Stimulated activated CD4-positive, alpha-beta T cell treated with anti-CD3 and anti-CD28 coated beads, Interleukin-2, amount 100 ng/mL, for 4 hours (primary cell): ENCODE data around the gene KCNA2.

Source experiments
- DNase-seq: peaks from one replicate; pipeline ENCODE4 v3.0.0-alpha.2; 2020; ENCODE audit warnings: low read depth

The KCNA2 gene

DNA sequence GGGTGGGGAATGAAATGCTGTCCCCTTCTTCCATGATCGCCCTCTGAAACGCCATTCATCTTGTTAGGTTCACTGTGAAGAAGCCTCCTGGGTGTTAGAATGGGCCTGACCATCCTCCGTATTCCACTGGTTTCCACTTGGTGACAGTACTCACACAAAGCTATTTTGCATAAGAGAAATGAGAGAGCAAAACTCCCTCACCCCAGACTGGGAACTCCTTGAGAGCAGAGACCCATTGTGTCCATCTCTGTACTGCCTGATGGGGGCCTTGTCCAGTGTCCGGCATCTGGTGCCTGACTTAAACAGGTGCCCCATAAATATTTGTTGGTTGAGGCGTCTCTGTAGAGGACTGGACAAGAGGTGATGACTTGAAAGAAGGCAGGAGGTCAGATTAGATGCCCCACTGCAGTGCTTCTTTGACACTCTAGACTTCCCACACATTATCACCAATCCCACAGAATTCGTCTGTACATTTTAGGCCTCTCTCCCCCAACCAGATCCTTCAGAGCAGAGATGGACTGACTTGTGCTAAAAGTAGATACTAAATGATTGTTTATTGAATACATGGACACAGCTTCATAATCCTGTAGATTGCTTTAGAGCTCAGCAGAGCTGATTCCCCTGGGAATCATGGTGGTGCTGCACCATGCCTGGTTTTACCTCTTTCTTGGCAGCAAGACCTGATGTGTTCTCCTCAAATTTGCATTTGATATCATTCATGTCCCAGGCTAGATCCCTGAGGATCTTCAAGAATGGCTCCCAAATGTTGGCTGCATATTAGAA lies 22.4 kb upstream of the KCNA2 start:
- no peak for DNase-seq

- no peak for DNase-seq
These were observed 21.6 kb upstream of the KCNA2 start for GRCh38 chr1:110627764-110628163.

GRCh38 chr1:110626889-110627288 lies 20.7 kb upstream of the KCNA2 start:
- no peak for DNase-seq

- no peak for DNase-seq
These were observed 14.5 kb upstream of the KCNA2 start for GRCh38 chr1:110620686-110621085.

- no peak for DNase-seq
These were observed 14.1 kb upstream of the KCNA2 start for GRCh38 chr1:110620250-110620615.

DNA sequence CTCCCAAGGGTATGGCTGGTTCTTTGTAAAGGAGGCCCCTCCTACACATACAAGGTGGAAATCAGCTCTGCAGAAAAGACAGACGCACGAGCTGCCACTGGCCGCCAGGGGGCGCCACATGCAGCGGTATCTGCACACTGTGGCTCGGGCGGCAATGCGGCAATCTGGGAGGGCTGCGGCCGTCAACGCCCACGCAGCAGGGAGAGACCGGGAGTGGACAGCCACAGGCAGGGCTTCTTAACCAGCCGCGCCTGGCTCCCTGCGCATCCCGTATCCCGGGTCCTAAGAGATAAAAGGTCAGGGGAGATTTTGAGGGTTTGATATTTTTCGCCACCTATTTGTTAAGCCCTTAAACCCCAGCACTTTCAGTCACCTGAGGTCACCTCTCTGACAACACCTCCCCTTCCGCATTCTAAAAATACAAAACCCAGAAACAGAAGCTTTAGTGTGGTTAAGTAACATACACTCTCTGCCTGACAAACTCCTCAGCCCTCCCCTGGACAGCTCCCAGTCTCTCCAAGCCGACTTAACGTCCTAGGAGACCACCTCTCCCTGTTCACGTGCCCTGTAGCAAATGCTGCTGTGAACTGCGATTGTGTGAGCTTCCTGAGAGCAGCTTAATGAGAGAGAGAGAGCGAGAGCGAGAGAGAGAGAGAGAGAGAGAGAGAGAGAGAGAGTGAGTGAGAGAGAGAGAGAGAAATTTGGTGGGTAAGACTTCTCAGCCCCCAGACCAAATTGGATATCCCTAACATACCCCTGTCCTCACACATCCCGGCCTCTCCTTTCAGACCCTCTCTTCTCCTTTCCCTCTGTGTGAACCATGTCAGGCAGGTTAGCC lies 13.5 kb upstream of the KCNA2 start:
- peak; percentile 82 for DNase-seq

DNA sequence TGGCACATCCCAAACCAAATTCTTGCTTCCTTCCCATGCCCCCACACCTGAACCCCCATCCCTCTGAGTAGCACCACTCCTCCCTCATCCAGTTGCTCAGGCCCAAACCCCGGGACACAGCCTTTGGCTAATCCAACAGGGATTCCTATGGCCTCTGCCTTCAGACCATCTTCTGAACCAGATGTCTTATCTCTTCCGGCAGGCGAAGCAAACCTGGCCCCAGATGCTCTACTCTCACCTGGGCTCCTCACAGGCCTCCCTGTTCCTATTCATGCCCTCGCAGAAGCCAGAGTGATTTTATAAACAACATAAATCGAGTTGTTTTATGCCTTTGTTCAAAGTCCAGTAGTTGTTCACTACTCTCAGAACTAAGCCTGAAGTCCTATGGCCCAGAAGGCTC lies 12.5 kb upstream of the KCNA2 start:
- no peak for DNase-seq

GRCh38 chr1:110617589-110617988 lies 11.4 kb upstream of the KCNA2 start:
- DNase-seq = no peak

DNA sequence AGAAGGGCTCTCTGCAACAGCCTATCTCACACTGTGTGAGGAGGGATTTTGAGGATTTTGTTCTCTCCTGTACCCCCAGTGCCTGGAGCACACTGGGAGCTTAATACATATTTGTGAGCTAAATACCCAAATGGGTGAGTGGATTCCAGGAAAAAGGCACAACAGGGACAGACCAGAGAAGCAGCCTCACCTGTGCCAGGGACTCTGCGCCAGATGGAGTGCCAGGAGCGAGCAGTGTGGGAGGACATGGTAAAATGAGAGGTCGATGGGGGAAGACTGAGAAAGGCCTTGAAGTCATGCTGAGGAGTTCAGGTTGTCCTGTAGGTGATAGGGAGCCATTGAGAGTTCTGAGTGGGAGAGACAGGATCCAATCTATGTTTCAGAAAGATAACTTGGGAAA lies 11.0 kb upstream of the KCNA2 start:
- DNase-seq = no peak

DNA sequence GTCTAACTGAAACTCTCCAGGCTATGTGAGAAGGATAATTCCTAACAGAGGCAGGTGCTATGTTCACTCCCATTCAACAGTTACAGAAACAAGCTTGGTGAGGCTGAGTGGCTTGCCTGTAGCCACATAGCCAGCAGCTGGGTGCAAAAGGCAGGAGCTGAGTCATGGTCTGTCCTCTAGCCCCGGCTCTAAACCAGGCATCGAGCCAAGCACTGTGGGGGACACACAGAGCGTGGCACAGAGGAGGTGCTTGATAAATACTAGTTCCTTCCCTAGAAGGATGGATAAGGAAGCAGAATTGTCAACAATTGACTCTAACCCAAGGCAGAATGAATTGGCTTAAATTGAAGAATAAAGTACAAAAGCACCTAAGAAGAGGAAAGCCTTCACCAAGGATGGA lies 10.4 kb upstream of the KCNA2 start:
- DNase-seq = no peak

DNA sequence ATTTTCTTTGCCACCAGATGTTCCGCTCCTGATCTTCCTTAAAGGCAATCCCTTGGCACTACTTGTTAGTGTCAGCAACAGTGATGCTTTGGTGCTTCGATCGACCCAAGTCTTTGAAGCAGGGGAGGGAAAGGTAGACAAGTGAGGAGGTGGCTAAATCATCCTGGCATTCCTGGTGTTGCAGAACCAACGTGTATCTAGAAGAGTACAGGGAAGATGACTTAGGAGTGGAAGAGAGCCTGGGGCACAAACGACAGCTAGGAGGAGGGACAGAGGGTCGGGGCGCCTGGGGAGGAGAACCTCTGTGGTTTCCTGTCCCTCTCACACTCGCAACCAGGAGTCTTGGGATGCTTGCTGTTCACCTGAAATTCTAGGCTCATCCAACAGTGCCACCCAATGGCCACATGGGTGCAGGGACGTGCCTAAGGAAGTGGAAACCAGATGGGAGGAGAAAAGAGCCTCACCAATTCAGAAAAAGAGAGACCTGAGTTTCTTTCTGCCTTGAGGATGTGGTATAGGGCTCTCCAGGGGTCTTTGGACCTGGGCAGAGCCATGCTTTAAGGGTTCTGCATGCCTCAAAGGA lies 9.5 kb upstream of the KCNA2 start:
- DNase-seq = peak; percentile 36

DNA sequence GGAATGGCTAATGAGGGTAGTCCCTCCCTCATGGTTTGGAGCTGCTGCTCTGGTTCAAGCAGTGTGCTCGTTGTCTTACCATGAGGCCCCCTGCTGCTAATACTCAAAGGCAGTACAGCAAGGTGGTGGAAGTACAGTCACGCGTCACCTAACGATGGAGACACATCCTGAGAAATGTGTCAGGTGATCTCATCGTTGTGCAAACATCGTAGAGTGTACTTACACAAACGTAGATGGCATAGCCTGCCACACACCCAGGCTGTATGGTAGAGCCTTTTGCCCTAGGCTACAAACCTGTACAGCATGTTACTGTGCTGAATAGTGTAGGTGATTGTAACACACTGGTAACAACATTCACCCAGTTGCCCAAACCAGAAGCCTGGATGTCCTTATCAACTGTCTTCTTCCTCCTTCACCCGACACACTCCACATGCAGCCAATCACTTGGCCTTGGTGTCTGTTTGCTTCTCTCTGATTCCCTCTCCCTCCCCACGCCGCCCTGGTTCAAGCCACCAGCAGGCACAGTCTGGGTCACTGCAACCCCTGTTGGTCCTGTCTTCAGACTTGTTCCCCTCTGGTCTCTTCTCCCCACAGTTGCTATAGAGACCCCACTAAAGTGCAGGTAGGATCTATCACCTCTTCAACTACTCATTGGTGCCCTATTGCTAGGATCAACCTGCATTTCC lies 6.0 kb upstream of the KCNA2 start:
- no peak for DNase-seq

GRCh38 chr1:110610696-110611286 lies 4.6 kb upstream of the KCNA2 start:
- no peak for DNase-seq

- no peak for DNase-seq
These were observed 3.9 kb upstream of the KCNA2 start for GRCh38 chr1:110610084-110610483.

DNA sequence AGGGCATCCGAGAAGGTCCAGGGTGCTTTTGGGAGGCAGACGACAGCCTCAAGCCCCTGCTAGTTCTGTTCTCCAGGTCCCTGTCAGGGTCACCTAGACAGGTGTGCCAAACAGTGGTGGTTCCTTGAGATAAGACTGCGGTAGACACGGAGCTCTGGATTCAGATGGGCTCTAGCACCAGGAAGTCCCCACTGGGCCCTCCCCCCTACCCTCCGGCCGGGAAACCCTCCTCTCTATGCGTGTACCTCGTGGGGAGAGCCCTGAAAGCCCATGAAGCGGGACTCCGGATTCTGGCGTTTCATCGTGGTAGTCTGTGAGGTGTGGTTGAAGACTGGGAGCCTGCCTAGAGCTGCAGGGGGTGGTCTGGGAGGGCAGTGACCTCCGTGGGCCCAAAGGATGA lies 2.1 kb upstream of the KCNA2 start:
- no peak for DNase-seq

- DNase-seq = no peak
These were observed 1.5 kb upstream of the KCNA2 start for GRCh38 chr1:110607536-110608230.

- DNase-seq = no peak
These were observed 738 bp upstream of the KCNA2 start for GRCh38 chr1:110606657-110607535.

DNA sequence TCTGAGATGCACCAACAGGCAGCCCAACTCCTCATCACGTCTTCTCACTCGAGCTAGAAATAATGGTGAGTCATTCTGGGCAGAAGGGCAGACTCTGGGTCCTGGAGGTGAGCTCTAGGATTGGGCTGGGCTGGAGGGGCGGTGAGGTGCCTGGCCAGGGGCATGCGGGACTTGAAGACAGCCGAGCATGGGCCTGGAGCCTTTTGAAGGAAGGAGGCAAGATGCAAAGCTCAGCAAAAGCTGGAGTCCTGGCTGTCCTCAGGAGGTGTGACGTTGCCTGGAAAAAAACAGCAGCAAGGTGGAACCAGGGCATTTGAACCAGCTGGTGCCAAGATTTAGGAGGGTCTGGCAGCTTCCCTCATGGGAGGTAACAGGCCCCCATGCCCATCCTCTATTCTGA lies 712 bp downstream of the KCNA2 start:
- no peak for DNase-seq

DNA sequence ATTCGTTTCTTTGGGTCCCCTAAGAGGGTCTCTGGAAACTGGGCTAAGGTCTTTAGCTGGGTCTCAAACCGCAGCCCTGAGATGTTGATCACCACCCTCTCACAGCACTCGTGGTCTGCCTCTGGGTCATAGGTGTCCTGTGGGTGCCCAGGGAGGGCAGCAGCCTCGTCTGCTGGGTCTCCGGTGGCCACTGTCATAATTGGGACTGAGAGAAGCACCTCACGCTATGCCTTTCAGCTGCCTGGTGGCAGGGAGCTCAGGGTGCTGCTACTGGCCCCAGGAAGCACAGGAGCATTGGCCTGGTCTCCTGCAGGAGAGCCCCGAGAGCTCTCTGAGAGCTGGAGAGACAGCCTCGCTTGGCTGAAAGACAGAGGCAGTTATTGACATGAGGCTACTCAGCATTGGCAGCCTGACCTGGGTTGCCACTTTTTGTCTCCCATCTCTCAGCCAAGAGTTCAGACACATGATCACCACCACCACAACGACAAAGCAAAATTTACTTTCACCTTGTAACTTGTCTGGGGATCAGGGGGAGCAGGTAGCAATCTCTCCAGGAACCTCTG lies 1.5 kb downstream of the KCNA2 start:
- DNase-seq = no peak

DNA sequence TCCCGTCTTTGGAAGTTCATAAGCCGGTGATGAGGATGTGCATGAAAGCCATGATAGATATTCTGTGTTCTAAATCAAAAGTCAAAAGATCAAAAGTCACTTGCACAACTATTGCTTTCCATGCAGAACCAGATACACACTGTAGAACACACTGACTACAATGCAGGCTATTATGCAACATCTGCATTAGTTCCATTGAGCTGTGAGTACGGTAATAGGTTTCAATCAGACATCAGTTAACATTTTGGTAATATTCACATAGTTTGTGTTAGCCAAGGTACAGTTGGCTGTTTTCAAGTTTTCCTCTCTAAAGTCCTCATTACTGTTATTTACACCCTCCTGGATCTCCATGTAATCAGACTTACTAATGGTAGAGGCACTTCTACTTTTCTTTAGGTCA lies 3.1 kb downstream of the KCNA2 start:
- DNase-seq = no peak
